H1 (cell line): ENCODE data around the gene MKKS. TPM values are rescaled to one million over a fixed set of nuclear protein-coding genes. Genes with fewer than 3 reads are reported as not detected.

Experiments used
- ASH2L ChIP-seq: fragments of 200-600, 300-600 bp; sonication (generic); IDR thresholded peaks from one replicate; pipeline ENCODE4 v1.7.1; 2017; ENCODE audit warnings: low read length
- BCL11A ChIP-seq, 2 experiments: IDR thresholded peaks; one replicate each; pipeline ENCODE4 v1.6.1; 2011; ENCODE audit warnings: low read depth in 2 of 2, low read length in 2 of 2, mild to moderate bottlenecking in 2 of 2
- CHD7 ChIP-seq: fragments of 300-600 bp; sonication (generic); IDR thresholded peaks from 2 replicates; pipeline ENCODE4 v1.7.1; 2012; ENCODE audit warnings: low read length, moderate library complexity, mild to moderate bottlenecking, inconsistent platforms; ENCODE audit not compliant: insufficient replicate concordance
- CTBP2 ChIP-seq: IDR thresholded peaks from 2 replicates; pipeline ENCODE4 v1.7.0; 2011; ENCODE audit warnings: borderline replicate concordance, mild to moderate bottlenecking, moderate library complexity, mixed read lengths, low read length; ENCODE audit not compliant: insufficient read depth, insufficient read length
- HDAC6 ChIP-seq: IDR thresholded peaks from one replicate; pipeline ENCODE4 v1.7.1; 2012; ENCODE audit warnings: low read depth, mild to moderate bottlenecking, inconsistent platforms, low read length, moderate library complexity
- KDM5A ChIP-seq: fragments of 200-600 bp; IDR thresholded peaks from 2 replicates; pipeline ENCODE4 v1.7.1; 2012; ENCODE audit warnings: mild to moderate bottlenecking, low read length, inconsistent platforms, mixed read lengths
- RAD21 ChIP-seq, 2 experiments: IDR thresholded peaks in 1 of 2; conservative IDR thresholded peaks in 1 of 2; 2 replicates each; pipeline ENCODE4 v1.6.1; 2011; ENCODE audit warnings: low read depth in 2 of 2, low read length in 2 of 2, improper control_type of control experiment in 1 of 2, inconsistent platforms in 1 of 2, mild to moderate bottlenecking in 1 of 2, moderate library complexity in 1 of 2
- SIX5 ChIP-seq: IDR thresholded peaks from 2 replicates; pipeline ENCODE4 v1.6.1; 2011; ENCODE audit warnings: mild to moderate bottlenecking, low read depth, low read length
- SP4 ChIP-seq: IDR thresholded peaks from 2 replicates; pipeline ENCODE4 v1.6.1; 2012; ENCODE audit warnings: low read length, inconsistent platforms
- TCF12 ChIP-seq: IDR thresholded peaks from 2 replicates; pipeline ENCODE4 v1.6.1; 2011; ENCODE audit warnings: low read depth, mild to moderate bottlenecking, low read length
- ZNF274 ChIP-seq: IDR thresholded peaks from 2 replicates; pipeline ENCODE4 v1.7.0; 2012; ENCODE audit warnings: low read length, borderline replicate concordance; ENCODE audit errors: extremely low read depth
- polyA plus RNA-seq, 7 experiments: library from polyadenylated mRNA; depleted of rRNA in 3 of 7; stranded (reverse) in 5 of 7; unstranded in 2 of 7; fragments of >200 nt in 5 of 7; fragments of 200-250 nt in 2 of 7; gene quantifications; 1 replicate in 5 of 7; 2 replicates in 1 of 7; 4 replicates in 1 of 7; pipeline versions ENCODE4 v1.2.1 to v1.2.3, GENCODE V29; 2011 to 2013; ENCODE audit warnings: missing spikeins in 2 of 7, mixed read lengths in 2 of 7
- total RNA-seq: library from RNA; stranded (reverse); fragmentation: NEBNext Ultra II Directional; extraction: Animal tissue kit (Norgen Biotek cat#: 25700); gene quantifications from 2 replicates; pipeline ENCODE4 v1.2.1, GENCODE V29; 2021

MKKS gene
- total and polyA plus RNA-seq, 2 of the 8 experiments (the other 6 are each of a cell fraction or from before 2014, with no cell fraction given): 15.9 to 24.8 TPM

DNA sequence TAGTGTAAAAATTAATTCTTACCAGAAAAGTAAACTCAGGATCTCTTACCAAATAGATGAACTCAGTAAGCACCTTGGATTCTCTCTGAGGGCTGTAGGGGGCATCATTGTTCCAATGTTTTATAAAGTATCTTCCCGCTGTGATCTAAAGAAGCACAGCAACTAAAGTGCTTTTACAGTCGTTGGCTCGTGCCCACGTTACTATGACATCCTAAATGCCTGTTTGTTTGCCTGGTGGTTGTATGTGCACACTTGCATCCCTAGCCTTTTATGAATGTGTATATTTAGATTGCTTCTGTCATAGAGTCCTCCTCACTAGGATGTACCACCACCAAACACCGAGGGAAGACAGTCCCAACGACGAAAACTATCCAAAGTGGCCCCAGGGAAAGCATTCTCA, 35.6 kb upstream of the MKKS start (continued):
- no peak for TF ChIP-seq TCF12
- TF ChIP-seq CTBP2: no peak
- TF ChIP-seq ZNF274: no peak
- TF ChIP-seq KDM5A: no peak
- TF ChIP-seq CHD7: no peak
- no peak for TF ChIP-seq BCL11A (IDR thresholded peaks at IDR 0.05; ENCODE audit: low read depth in 2 of 2, low read length in 2 of 2)
- no peak for TF ChIP-seq SP4
- TF ChIP-seq SIX5: no peak
- TF ChIP-seq ASH2L: no peak
- no peak for TF ChIP-seq HDAC6
- peak; percentile 75 to 76 for TF ChIP-seq RAD21 (IDR thresholded peaks at IDR 0.05 in 1 of 2, conservative IDR thresholded peaks at IDR 0.05 in 1 of 2; ENCODE audit: low read depth in 2 of 2, low read length in 2 of 2)
